ENCODE results near the gene HLX.

HLX gene

GRCh38 chr1:220879076-220879508 is at the start of gene HLX:
Gene HLX (plus strand): TSS chr1:220879443. CDS start chr1:220879858, 415 bp downstream.
- DNase-seq (ENCODE audit: low spot score), result peak; percentile 86

- no peak for DNase-seq (ENCODE audit: low spot score)
These were observed 45.8 kb upstream of the HLX start for GRCh38 chr1:220833436-220833835.

GRCh38 chr1:220834155-220834870 is 44.9 kb upstream of the HLX start:
- DNase-seq (ENCODE audit: low spot score), result no peak

- DNase-seq (ENCODE audit: low spot score), result no peak
These were observed 40.7 kb upstream of the HLX start for GRCh38 chr1:220838578-220838977.

- no peak for DNase-seq (ENCODE audit: low spot score)
These were observed 39.8 kb upstream of the HLX start for GRCh38 chr1:220839474-220839873.

GRCh38 chr1:220841293-220841692 is 38.0 kb upstream of the HLX start:
- no peak for DNase-seq (ENCODE audit: low spot score)

- DNase-seq (ENCODE audit: low spot score), result peak; percentile 37
These were observed 35.7 kb upstream of the HLX start for GRCh38 chr1:220843481-220844011.

- DNase-seq (ENCODE audit: low spot score), result no peak
These were observed 26.8 kb upstream of the HLX start for GRCh38 chr1:220852408-220852807.

GRCh38 chr1:220872296-220872695 is 6.9 kb upstream of the HLX start:
- DNase-seq (ENCODE audit: low spot score), result no peak

- DNase-seq (ENCODE audit: low spot score), result no peak
These were observed 6.2 kb upstream of the HLX start for GRCh38 chr1:220873087-220873486.

GRCh38 chr1:220873868-220874655 is 5.2 kb upstream of the HLX start:
- DNase-seq (ENCODE audit: low spot score), result peak; percentile 60

GRCh38 chr1:220875260-220875659 is 4.0 kb upstream of the HLX start:
- DNase-seq (ENCODE audit: low spot score), result no peak

- DNase-seq (ENCODE audit: low spot score), result peak; percentile 67
These were observed 2.5 kb upstream of the HLX start for GRCh38 chr1:220876511-220877376.

GRCh38 chr1:220877377-220878095 is 1.7 kb upstream of the HLX start:
- no peak for DNase-seq (ENCODE audit: low spot score)

GRCh38 chr1:220878191-220879075 is 810 bp upstream of the HLX start:
- DNase-seq (ENCODE audit: low spot score), result no peak

- DNase-seq (ENCODE audit: low spot score), result no peak
These were observed 492 bp downstream of the HLX start for GRCh38 chr1:220879509-220880361.

- no peak for DNase-seq (ENCODE audit: low spot score)
These were observed 1.1 kb downstream of the HLX start for GRCh38 chr1:220880362-220880670.

GRCh38 chr1:220880726-220881506 is 1.7 kb downstream of the HLX start:
- DNase-seq (ENCODE audit: low spot score), result peak; percentile 40
